Subcutaneous adipose tissue (tissue), 4 donors: Measurements from ENCODE around the gene ETS1. TPM values are rescaled to one million over a fixed set of nuclear protein-coding genes. Genes with fewer than 3 reads are reported as not detected.

Source experiments
- total RNA-seq, 4 donors: library from RNA; depleted of rRNA; stranded (reverse); fragments of >200 nt; gene quantifications; one replicate each; pipeline ENCODE4 v1.1.0, GENCODE V29; 2016
- TF ChIP-seq, protein P1 (sequence below): fragments of 450-650 bp; IDR thresholded peaks from one replicate; pipeline ENCODE4 v1.5.1; 2016; ENCODE audit warnings: low read depth, mild to moderate bottlenecking, control low read depth, antibody characterized with exemption, moderate library complexity

Gene ETS1
- total RNA-seq, 4 donors from 2014 or later: 57.6 to 149 (median 96.7) TPM

GRCh38 chr11:128470081-128470480 lies 117.3 kb downstream of the ETS1 start:
- TF ChIP-seq, protein P1, sequence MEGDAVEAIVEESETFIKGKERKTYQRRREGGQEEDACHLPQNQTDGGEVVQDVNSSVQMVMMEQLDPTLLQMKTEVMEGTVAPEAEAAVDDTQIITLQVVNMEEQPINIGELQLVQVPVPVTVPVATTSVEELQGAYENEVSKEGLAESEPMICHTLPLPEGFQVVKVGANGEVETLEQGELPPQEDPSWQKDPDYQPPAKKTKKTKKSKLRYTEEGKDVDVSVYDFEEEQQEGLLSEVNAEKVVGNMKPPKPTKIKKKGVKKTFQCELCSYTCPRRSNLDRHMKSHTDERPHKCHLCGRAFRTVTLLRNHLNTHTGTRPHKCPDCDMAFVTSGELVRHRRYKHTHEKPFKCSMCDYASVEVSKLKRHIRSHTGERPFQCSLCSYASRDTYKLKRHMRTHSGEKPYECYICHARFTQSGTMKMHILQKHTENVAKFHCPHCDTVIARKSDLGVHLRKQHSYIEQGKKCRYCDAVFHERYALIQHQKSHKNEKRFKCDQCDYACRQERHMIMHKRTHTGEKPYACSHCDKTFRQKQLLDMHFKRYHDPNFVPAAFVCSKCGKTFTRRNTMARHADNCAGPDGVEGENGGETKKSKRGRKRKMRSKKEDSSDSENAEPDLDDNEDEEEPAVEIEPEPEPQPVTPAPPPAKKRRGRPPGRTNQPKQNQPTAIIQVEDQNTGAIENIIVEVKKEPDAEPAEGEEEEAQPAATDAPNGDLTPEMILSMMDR: no peak

GRCh38 chr11:128469220-128469619 lies 118.1 kb downstream of the ETS1 start:
- TF ChIP-seq, protein P1: no peak

- TF ChIP-seq, protein P1: no peak
Measured at GRCh38 chr11:128468111-128468510, 119.2 kb downstream of the ETS1 start.

DNA sequence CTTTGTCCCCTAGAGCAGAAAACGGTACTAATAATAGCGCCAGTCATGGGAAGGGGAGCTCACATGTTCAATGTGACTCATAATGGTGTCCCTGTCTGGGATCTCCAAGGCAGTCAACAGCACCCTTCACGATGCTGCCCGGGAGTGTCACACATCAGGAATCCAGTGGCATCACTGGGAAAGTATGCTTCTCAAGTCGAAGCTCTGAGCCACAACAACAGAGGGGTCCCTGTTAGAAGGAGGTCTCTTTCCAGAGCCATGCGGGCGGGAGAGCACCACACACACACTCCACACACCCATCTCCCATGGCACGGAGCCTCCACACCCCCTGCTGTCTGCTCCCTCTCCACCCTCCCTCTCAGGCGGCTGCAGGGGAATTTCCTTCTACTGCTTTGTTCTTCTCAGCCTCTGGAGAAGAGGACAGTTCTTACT lies 119.7 kb downstream of the ETS1 start:
- TF ChIP-seq, protein P1: no peak

GRCh38 chr11:128467041-128467440 lies 120.3 kb downstream of the ETS1 start:
- TF ChIP-seq, protein P1: no peak

DNA sequence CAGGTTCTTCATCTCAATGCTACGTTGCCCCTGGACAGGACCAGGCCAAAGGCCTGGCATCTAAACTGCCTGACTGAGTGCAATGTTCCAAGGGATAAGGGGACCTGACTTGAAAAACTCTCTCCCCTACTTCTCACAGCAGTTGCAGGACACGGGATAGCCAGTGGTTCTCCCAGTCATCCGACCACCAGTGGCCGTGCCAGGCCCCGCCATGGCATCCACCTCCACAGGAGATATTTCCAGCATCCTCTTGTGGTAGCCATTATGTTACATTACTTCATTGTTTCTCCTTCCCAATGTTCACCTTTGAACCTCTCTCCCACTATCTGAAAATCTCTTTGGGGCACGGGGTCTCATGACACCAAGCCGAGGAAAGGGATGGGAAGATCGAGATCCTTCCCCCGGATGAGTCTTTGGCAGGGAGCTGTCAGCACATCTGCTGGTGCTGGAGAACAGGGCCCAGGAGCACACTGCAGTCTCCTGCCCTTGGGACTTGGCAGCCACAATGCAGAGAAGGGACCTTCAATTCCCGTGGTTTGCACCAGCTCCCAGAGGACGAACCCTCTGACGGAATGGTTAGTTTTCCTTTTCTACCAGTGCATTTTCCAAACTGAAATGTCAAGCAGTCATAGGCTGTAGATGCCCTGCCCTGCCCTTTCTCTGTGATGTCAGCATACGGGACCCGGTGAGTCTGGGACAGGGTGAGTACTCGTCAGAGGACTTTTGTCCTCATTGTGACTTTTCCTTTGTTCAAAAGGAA lies 121.2 kb downstream of the ETS1 start:
- TF ChIP-seq, protein P1: no peak

DNA sequence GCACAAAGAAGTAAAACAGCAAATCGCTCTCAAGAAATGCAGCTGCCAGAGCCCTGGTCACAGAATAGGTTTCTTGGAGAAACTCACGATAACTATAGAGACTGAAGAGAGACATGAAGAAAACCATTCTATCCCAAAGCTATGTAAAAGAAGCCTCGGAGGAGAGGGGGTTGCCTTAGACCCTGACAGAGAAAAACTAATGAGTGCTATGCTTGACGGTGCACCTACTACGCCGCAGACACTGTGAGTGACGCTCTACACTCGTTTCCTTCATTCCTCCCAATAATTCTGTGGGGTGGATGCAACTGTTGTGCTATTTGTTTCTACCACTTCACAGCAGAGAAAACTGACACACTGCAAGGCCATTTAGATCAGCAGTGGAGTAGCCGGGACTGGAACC lies 121.8 kb downstream of the ETS1 start:
- TF ChIP-seq, protein P1: no peak
